ENCODE results near the gene MIR17HG. TPM values are rescaled to one million over a fixed set of nuclear protein-coding genes. Genes with fewer than 3 reads are reported as not detected.

Gene MIR17HG
- total and polyA plus RNA-seq, 2 donors from 2014 or later: 1.2 to 5.7 TPM

DNA sequence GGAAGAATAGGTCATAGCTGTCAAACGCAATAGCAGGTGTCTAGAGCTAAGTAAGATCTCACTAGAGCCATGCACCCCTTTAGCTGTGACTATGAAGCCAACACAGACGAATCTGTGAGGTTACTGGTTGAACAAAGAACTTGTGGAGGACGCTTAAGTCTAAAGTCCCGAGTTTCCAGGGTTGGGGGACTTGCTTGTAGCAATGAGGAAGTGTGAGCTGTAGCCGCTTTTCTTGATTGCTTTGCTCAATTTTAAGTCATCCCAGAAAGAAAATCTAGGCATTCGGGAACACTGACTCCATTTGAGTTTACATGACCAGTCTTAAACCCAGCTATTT lies 52.5 kb downstream of the MIR17HG start:
- Histone ChIP-seq H3K27ac (ENCODE audit: low read depth in 2 of 2, low read length in 2 of 2) (no peak overlapping the region), H3K36me3 (ENCODE audit: control insufficient read depth in 2 of 3, insufficient read depth in 3 of 3, low read length in 3 of 3) (no peaks in the 10 kb centered on the region), H3K4me1 (ENCODE audit: control insufficient read depth in 2 of 3, insufficient read depth in 2 of 3, low read depth in 1 of 3, low read length in 3 of 3) (peaks cover 0 to 6% (median 3%) of the 10 kb centered on the region in 3 donors), H3K9me3 (ENCODE audit: control insufficient read depth in 2 of 3, insufficient read depth in 1 of 3, low read length in 3 of 3) (no peaks in the 10 kb centered on the region), H3K4me3 (ENCODE audit: low read length in 3 of 3) (no peak overlapping the region), H3K9ac (ENCODE audit: low read length in 3 of 3) (no peak overlapping the region), H3K27me3 (ENCODE audit: control insufficient read depth, insufficient read depth, low read length) (peaks cover 2% of the 10 kb centered on the region)
- peak in 2 of 5 donors; percentile 4 to 23 for DNase-seq
- intact Hi-C loops (cut with DNase I): no loop called here
- TF ChIP-seq, protein P1, sequence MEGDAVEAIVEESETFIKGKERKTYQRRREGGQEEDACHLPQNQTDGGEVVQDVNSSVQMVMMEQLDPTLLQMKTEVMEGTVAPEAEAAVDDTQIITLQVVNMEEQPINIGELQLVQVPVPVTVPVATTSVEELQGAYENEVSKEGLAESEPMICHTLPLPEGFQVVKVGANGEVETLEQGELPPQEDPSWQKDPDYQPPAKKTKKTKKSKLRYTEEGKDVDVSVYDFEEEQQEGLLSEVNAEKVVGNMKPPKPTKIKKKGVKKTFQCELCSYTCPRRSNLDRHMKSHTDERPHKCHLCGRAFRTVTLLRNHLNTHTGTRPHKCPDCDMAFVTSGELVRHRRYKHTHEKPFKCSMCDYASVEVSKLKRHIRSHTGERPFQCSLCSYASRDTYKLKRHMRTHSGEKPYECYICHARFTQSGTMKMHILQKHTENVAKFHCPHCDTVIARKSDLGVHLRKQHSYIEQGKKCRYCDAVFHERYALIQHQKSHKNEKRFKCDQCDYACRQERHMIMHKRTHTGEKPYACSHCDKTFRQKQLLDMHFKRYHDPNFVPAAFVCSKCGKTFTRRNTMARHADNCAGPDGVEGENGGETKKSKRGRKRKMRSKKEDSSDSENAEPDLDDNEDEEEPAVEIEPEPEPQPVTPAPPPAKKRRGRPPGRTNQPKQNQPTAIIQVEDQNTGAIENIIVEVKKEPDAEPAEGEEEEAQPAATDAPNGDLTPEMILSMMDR (IDR thresholded peaks at IDR 0.05; ENCODE audit: borderline replicate concordance, extremely low read depth, insufficient read depth): no peak
- no peak for FAIRE-seq

DNA sequence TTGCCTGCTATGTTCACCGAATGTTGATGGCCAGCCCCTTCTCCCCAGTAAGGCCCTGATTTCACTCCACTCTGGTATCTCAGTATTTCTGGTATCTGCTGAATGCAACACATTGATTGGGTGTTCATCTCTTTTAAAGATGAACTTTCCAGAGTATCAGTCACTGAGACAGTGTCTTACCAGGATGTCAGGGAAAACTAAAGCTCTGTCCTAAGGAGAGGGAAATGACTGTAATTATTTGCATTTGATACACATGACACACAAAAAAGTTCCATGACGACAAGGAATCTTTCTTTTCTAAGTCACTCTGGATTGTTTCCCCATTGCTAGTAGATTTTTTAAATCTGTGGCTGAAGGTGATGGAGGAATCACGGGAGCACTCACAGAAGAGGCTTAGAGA lies 53.2 kb downstream of the MIR17HG start:
- no peak overlapping the region for H3K27ac ChIP-seq (ENCODE audit: low read depth in 2 of 2, low read length in 2 of 2)
- FAIRE-seq: no peak
- no peaks in the 10 kb centered on the region for H3K36me3 ChIP-seq (ENCODE audit: control insufficient read depth in 2 of 3, insufficient read depth in 3 of 3, low read length in 3 of 3)
- peaks cover 2% of the 10 kb centered on the region for H3K27me3 ChIP-seq (ENCODE audit: control insufficient read depth, insufficient read depth, low read length)
- intact Hi-C loops (cut with DNase I): no loop called here
- DNase-seq: no peak
- H3K4me3 ChIP-seq (ENCODE audit: low read length in 3 of 3): no peak overlapping the region
- no peak overlapping the region for H3K9ac ChIP-seq (ENCODE audit: low read length in 3 of 3)
- no peaks in the 10 kb centered on the region for H3K9me3 ChIP-seq (ENCODE audit: control insufficient read depth in 2 of 3, insufficient read depth in 1 of 3, low read length in 3 of 3)
- TF ChIP-seq, protein P1 (IDR thresholded peaks at IDR 0.05; ENCODE audit: borderline replicate concordance, extremely low read depth, insufficient read depth): no peak
- H3K4me1 ChIP-seq (ENCODE audit: control insufficient read depth in 2 of 3, insufficient read depth in 2 of 3, low read depth in 1 of 3, low read length in 3 of 3): peaks cover 0 to 6% (median 3%) of the 10 kb centered on the region in 3 donors

DNA sequence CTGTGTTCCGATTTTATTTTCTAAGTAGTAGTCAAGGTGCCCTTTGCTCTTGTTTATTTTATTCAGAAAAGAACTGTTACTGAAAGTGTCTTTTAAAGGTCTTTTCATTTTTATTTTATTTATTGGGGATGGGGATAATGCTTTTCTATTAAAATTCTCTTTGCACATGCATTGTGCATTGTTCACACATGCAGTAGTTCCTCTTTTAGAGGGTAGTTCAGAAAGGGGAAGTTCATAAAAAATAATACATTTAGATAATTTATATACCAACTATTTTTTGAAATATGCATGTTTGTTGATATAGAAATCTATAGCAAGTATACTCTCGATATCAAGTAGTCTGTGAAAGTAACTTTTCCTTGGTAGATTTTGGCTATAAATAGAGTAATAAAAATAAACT lies 54.4 kb downstream of the MIR17HG start:
- Histone ChIP-seq H3K36me3 (ENCODE audit: control insufficient read depth in 2 of 3, insufficient read depth in 3 of 3, low read length in 3 of 3) (no peaks in the 10 kb centered on the region), H3K27me3 (ENCODE audit: control insufficient read depth, insufficient read depth, low read length) (no peaks in the 10 kb centered on the region), H3K9ac (ENCODE audit: low read length in 3 of 3) (no peak overlapping the region), H3K27ac (ENCODE audit: low read depth in 2 of 2, low read length in 2 of 2) (no peak overlapping the region), H3K4me3 (ENCODE audit: low read length in 3 of 3) (no peak overlapping the region), H3K9me3 (ENCODE audit: control insufficient read depth in 2 of 3, insufficient read depth in 1 of 3, low read length in 3 of 3) (no peaks in the 10 kb centered on the region), H3K4me1 (ENCODE audit: control insufficient read depth in 2 of 3, insufficient read depth in 2 of 3, low read depth in 1 of 3, low read length in 3 of 3) (peaks cover 0 to 6% (median 3%) of the 10 kb centered on the region in 3 donors)
- TF ChIP-seq, protein P1 (IDR thresholded peaks at IDR 0.05; ENCODE audit: borderline replicate concordance, extremely low read depth, insufficient read depth): no peak
- no peak for FAIRE-seq
- no peak for DNase-seq
- intact Hi-C loops (cut with DNase I): no loop called here

Other genes with a start within 250 kb of the MIR17HG start
- 0.47 TPM for gene GPC5, start 50.9 kb downstream of the MIR17HG start, total RNA-seq
- 6.8 TPM for gene GPC5, start 50.9 kb downstream of the MIR17HG start, polyA plus RNA-seq (ENCODE audit: insufficient read depth, low read depth, low replicate concordance)